ENCODE results near the gene SOCS7. TPM values are rescaled to one million over a fixed set of nuclear protein-coding genes. Genes with fewer than 3 reads are reported as not detected.
A peak's percentile ranks its signal among the peaks of the same experiment; 100 is the strongest.

SOCS7 gene
- total and polyA plus RNA-seq, 10 of the 15 experiments (the other 5 are each of a cell fraction or from before 2014, with no cell fraction given): 0.68 to 12.8 (median 7.3) TPM

DNA sequence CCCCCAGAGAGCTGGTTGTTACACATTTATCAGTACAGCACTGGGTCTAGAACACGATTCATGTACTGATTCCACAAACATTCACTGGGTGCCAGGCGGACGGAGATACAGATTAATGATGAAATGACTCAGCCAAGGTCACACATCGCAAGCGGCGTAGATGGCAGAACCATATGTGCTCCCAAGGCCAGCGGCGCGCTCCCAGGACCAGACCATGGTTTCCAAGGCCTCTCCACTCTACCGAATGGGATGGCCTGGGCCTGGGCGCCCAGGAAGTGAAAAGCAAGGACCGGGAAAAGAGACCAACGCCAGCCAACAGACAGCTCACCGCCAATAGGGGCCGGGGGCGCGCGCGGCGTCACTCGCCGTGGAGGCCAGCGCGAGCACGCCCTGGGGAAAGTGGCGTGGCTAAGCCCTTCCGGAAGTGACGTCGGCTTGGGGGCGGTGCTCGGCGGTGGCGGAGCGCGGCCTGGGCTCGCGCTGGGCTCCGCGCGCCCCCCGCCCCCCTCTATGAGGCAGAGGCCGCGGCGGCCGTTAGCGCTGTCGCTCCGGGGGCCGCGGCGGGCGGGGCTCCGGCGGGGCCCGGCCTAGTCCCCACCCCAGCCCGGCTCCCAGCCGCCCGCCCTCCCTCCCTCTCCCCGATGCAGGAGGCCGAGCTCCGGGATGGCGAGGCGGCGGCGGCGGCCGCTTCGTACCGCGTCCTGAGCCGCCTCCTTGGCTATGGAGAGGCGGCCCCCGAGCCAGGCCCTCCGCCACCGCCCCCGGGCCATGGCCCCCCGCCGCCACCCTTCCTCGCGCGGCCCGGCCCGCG, at the start of gene SOCS7 (continued):
- TF ChIP-seq, protein P1, sequence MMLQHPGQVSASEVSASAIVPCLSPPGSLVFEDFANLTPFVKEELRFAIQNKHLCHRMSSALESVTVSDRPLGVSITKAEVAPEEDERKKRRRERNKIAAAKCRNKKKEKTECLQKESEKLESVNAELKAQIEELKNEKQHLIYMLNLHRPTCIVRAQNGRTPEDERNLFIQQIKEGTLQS (IDR thresholded peaks at IDR 0.05; ENCODE audit: borderline replicate concordance, extremely low read depth, low read depth, low read length): no peak
- TF ChIP-seq, protein P2, sequence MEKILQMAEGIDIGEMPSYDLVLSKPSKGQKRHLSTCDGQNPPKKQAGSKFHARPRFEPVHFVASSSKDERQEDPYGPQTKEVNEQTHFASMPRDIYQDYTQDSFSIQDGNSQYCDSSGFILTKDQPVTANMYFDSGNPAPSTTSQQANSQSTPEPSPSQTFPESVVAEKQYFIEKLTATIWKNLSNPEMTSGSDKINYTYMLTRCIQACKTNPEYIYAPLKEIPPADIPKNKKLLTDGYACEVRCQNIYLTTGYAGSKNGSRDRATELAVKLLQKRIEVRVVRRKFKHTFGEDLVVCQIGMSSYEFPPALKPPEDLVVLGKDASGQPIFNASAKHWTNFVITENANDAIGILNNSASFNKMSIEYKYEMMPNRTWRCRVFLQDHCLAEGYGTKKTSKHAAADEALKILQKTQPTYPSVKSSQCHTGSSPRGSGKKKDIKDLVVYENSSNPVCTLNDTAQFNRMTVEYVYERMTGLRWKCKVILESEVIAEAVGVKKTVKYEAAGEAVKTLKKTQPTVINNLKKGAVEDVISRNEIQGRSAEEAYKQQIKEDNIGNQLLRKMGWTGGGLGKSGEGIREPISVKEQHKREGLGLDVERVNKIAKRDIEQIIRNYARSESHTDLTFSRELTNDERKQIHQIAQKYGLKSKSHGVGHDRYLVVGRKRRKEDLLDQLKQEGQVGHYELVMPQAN (conservative IDR thresholded peaks at IDR 0.05): 0 out of 2 replicates have a peak, but pooled peaks have one; percentile 38
- TF ChIP-seq RUNX3 (IDR thresholded peaks at IDR 0.05; ENCODE audit: low read length): no peak
- TF ChIP-seq, protein P3, sequence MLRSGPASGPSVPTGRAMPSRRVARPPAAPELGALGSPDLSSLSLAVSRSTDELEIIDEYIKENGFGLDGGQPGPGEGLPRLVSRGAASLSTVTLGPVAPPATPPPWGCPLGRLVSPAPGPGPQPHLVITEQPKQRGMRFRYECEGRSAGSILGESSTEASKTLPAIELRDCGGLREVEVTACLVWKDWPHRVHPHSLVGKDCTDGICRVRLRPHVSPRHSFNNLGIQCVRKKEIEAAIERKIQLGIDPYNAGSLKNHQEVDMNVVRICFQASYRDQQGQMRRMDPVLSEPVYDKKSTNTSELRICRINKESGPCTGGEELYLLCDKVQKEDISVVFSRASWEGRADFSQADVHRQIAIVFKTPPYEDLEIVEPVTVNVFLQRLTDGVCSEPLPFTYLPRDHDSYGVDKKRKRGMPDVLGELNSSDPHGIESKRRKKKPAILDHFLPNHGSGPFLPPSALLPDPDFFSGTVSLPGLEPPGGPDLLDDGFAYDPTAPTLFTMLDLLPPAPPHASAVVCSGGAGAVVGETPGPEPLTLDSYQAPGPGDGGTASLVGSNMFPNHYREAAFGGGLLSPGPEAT (IDR thresholded peaks at IDR 0.05; ENCODE audit: low read depth): 0 out of 2 replicates have a peak, but pooled peaks have one; percentile 39
- TF ChIP-seq, protein P4, sequence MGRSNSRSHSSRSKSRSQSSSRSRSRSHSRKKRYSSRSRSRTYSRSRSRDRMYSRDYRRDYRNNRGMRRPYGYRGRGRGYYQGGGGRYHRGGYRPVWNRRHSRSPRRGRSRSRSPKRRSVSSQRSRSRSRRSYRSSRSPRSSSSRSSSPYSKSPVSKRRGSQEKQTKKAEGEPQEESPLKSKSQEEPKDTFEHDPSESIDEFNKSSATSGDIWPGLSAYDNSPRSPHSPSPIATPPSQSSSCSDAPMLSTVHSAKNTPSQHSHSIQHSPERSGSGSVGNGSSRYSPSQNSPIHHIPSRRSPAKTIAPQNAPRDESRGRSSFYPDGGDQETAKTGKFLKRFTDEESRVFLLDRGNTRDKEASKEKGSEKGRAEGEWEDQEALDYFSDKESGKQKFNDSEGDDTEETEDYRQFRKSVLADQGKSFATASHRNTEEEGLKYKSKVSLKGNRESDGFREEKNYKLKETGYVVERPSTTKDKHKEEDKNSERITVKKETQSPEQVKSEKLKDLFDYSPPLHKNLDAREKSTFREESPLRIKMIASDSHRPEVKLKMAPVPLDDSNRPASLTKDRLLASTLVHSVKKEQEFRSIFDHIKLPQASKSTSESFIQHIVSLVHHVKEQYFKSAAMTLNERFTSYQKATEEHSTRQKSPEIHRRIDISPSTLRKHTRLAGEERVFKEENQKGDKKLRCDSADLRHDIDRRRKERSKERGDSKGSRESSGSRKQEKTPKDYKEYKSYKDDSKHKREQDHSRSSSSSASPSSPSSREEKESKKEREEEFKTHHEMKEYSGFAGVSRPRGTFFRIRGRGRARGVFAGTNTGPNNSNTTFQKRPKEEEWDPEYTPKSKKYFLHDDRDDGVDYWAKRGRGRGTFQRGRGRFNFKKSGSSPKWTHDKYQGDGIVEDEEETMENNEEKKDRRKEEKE (IDR thresholded peaks at IDR 0.05): no peak
- peak; percentile 85 for TF ChIP-seq POLR2AphosphoS5 (IDR thresholded peaks at IDR 0.05; ENCODE audit: low read length)
- TF ChIP-seq, protein P5, sequence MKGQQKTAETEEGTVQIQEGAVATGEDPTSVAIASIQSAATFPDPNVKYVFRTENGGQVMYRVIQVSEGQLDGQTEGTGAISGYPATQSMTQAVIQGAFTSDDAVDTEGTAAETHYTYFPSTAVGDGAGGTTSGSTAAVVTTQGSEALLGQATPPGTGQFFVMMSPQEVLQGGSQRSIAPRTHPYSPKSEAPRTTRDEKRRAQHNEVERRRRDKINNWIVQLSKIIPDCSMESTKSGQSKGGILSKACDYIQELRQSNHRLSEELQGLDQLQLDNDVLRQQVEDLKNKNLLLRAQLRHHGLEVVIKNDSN (IDR thresholded peaks at IDR 0.05; ENCODE audit: borderline replicate concordance, extremely low read length, insufficient read depth, low read depth, low read length): no peak
- TF ChIP-seq SIX5 (IDR thresholded peaks at IDR 0.05; ENCODE audit: low read depth, low read length, severe bottlenecking): no peak
- 0 out of 2 replicates have a peak, but pooled peaks have one; percentile 30 for TF ChIP-seq HCFC1 (IDR thresholded peaks at IDR 0.05; ENCODE audit: low read length)
- TF ChIP-seq, protein P6, sequence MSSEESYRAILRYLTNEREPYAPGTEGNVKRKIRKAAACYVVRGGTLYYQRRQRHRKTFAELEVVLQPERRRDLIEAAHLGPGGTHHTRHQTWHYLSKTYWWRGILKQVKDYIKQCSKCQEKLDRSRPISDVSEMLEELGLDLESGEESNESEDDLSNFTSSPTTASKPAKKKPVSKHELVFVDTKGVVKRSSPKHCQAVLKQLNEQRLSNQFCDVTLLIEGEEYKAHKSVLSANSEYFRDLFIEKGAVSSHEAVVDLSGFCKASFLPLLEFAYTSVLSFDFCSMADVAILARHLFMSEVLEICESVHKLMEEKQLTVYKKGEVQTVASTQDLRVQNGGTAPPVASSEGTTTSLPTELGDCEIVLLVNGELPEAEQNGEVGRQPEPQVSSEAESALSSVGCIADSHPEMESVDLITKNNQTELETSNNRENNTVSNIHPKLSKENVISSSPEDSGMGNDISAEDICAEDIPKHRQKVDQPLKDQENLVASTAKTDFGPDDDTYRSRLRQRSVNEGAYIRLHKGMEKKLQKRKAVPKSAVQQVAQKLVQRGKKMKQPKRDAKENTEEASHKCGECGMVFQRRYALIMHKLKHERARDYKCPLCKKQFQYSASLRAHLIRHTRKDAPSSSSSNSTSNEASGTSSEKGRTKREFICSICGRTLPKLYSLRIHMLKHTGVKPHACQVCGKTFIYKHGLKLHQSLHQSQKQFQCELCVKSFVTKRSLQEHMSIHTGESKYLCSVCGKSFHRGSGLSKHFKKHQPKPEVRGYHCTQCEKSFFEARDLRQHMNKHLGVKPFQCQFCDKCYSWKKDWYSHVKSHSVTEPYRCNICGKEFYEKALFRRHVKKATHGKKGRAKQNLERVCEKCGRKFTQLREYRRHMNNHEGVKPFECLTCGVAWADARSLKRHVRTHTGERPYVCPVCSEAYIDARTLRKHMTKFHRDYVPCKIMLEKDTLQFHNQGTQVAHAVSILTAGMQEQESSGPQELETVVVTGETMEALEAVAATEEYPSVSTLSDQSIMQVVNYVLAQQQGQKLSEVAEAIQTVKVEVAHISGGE (CRISPR knock-in tag; IDR thresholded peaks at IDR 0.05): no peak
- peak; percentile 77 for TF ChIP-seq EED (IDR thresholded peaks at IDR 0.05; ENCODE audit: low read depth)
- TF ChIP-seq, protein P7, sequence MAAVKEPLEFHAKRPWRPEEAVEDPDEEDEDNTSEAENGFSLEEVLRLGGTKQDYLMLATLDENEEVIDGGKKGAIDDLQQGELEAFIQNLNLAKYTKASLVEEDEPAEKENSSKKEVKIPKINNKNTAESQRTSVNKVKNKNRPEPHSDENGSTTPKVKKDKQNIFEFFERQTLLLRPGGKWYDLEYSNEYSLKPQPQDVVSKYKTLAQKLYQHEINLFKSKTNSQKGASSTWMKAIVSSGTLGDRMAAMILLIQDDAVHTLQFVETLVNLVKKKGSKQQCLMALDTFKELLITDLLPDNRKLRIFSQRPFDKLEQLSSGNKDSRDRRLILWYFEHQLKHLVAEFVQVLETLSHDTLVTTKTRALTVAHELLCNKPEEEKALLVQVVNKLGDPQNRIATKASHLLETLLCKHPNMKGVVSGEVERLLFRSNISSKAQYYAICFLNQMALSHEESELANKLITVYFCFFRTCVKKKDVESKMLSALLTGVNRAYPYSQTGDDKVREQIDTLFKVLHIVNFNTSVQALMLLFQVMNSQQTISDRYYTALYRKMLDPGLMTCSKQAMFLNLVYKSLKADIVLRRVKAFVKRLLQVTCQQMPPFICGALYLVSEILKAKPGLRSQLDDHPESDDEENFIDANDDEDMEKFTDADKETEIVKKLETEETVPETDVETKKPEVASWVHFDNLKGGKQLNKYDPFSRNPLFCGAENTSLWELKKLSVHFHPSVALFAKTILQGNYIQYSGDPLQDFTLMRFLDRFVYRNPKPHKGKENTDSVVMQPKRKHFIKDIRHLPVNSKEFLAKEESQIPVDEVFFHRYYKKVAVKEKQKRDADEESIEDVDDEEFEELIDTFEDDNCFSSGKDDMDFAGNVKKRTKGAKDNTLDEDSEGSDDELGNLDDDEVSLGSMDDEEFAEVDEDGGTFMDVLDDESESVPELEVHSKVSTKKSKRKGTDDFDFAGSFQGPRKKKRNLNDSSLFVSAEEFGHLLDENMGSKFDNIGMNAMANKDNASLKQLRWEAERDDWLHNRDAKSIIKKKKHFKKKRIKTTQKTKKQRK (IDR thresholded peaks at IDR 0.05; ENCODE audit: low read depth, low read length): no peak

All from GM12878 (cell line).